Measurements from ENCODE around the gene MIOX. TPM values are rescaled to one million over a fixed set of nuclear protein-coding genes. Genes with fewer than 3 reads are reported as not detected.

MIOX gene
- total RNA-seq, 1 donor from 2014 or later = not detected

DNA sequence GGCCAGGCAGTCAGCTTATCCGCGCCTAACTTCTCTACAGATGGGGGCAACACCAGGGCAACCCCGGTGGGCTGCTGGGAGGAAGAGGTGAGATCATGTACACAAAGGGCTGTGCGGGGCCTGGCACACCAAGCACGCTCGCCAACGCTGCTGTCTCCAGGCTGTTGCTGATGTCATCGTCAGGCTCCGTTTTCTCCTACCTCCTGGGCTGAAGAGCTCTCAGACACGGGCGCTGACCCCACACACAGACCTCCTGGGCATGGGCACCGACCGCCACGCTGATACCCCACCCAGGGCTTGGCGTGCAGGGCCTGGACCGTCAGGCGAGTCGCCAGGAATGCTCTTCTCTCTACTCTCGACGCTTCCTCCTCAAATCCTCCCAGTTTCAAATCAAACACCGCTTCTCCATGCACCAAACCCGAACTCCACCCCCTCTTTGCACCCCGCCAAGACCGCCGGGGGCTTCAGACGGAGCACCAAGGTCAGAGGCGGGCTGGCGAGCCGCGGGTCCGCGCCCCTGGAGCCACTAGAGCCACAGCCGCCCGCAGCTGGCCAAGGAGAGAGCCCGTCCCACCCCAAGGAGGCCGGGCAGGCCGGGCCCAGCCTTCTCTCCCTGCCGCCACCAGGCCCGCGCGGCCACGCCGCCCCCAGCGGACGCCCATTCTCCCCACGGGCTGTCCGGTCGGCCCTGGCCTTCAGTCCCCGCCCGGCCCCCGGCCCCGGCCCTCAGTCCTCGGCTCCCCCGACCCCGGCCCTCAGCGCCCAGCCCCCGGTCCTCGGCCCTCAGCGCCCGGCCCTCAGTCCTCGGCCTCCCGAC, 12.6 kb upstream of the MIOX start:
- no peaks in the 10 kb centered on the region for H3K36me3 Mint-ChIP-seq (ENCODE audit: low read depth, unreplicated experiment)

GRCh38 chr22:50474710-50475651, 11.7 kb upstream of the MIOX start, which contains the start of gene SBF1:
SBF1 (minus strand) TSS chr22:50475035; CDS start chr22:50474840, 195 bp downstream.
- Mint-ChIP-seq H3K36me3 (ENCODE audit: low read depth, unreplicated experiment) (no peaks in the 10 kb centered on the region), H3K4me3 (ENCODE audit: unreplicated experiment) (peak within 1 kb of the TSS; percentile 94), H3K27ac (ENCODE audit: unreplicated experiment) (peak within 1 kb of the TSS; percentile 77), H3K9me3 (ENCODE audit: unreplicated experiment) (no peaks in the 10 kb centered on the region), H3K27me3 (ENCODE audit: unreplicated experiment) (peaks cover 34% of the 10 kb centered on the region), H3K4me1 (ENCODE audit: unreplicated experiment) (peaks cover 22% of the 10 kb centered on the region)
- peak; percentile 94 for DNase-seq (ENCODE audit: low spot score)
- no peak for TF ChIP-seq CTCF (IDR thresholded peaks at IDR 0.05; ENCODE audit: unreplicated experiment)

More for the DNA sequence above, 12.6 kb upstream of the MIOX start:
- H3K9me3 Mint-ChIP-seq (ENCODE audit: unreplicated experiment) = no peaks in the 10 kb centered on the region
- peaks cover 29% of the 10 kb centered on the region for H3K27me3 Mint-ChIP-seq (ENCODE audit: unreplicated experiment)
- H3K27ac Mint-ChIP-seq (ENCODE audit: unreplicated experiment) = peak overlapping the region; percentile 77
- TF ChIP-seq CTCF (IDR thresholded peaks at IDR 0.05; ENCODE audit: unreplicated experiment) = no peak
- peak; percentile 48 for DNase-seq (ENCODE audit: low spot score)
- peaks cover 22% of the 10 kb centered on the region for H3K4me1 Mint-ChIP-seq (ENCODE audit: unreplicated experiment)
- peak overlapping the region; percentile 94 for H3K4me3 Mint-ChIP-seq (ENCODE audit: unreplicated experiment)

DNA sequence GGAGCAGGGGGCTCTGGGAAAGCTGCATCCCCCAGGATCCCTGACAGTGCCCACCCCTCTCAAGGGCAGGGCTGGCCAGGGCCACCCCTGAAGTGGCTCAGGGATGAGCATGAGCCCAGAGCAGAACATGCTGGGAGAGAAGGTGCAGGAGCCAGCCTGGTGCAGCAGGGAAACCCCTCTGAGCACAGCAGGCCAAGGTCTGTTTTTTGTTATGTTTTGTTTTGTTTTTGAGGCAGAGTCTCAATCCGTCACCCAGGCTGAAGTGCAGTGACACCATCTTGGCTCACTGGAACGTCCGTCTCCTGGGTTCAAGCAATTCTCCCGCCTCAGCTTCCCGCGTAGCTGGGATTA, 11.0 kb upstream of the MIOX start:
- Mint-ChIP-seq H3K4me3 (ENCODE audit: unreplicated experiment) (peak overlapping the region; percentile 59), H3K9me3 (ENCODE audit: unreplicated experiment) (no peaks in the 10 kb centered on the region), H3K4me1 (ENCODE audit: unreplicated experiment) (peaks cover 18% of the 10 kb centered on the region), H3K36me3 (ENCODE audit: low read depth, unreplicated experiment) (no peaks in the 10 kb centered on the region), H3K27ac (ENCODE audit: unreplicated experiment) (no peak overlapping the region), H3K27me3 (ENCODE audit: unreplicated experiment) (peaks cover 41% of the 10 kb centered on the region)
- TF ChIP-seq CTCF (IDR thresholded peaks at IDR 0.05; ENCODE audit: unreplicated experiment) = no peak
- no peak for DNase-seq (ENCODE audit: low spot score)

DNA sequence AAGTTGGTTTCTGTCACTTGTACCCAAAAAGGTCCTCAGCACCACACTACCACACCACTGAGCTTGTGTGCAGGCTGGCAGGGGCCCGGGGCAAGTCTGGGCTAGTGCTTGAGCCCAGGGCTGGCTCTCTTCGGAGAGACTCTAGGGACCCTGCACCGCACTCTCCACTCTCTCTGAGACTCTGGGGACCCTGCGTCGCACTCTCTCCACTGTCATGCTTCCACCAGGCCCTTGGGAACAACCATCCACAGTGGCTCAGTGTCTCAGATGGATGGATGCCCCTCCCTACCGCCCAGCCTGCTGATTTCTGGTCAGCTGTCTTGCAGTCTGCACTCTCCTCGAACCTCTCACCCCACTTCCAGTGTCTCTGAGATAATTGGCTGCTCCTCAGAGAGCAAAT, 9.8 kb upstream of the MIOX start:
- no peak overlapping the region for H3K27ac Mint-ChIP-seq (ENCODE audit: unreplicated experiment)
- H3K4me1 Mint-ChIP-seq (ENCODE audit: unreplicated experiment) = peaks cover 14% of the 10 kb centered on the region
- no peaks in the 10 kb centered on the region for H3K9me3 Mint-ChIP-seq (ENCODE audit: unreplicated experiment)
- no peak for DNase-seq (ENCODE audit: low spot score)
- H3K36me3 Mint-ChIP-seq (ENCODE audit: low read depth, unreplicated experiment) = no peaks in the 10 kb centered on the region
- TF ChIP-seq CTCF (IDR thresholded peaks at IDR 0.05; ENCODE audit: unreplicated experiment) = no peak
- H3K4me3 Mint-ChIP-seq (ENCODE audit: unreplicated experiment) = no peak overlapping the region
- peaks cover 43% of the 10 kb centered on the region for H3K27me3 Mint-ChIP-seq (ENCODE audit: unreplicated experiment)

Data from endothelial cell (in vitro differentiated cells).